Measurements from ENCODE around the gene MED31. TPM values are rescaled to one million over a fixed set of nuclear protein-coding genes. Genes with fewer than 3 reads are reported as not detected.

Gene MED31
- total and polyA plus RNA-seq, 2 of the 13 experiments (the other 11 are each of a cell fraction or from before 2014, with no cell fraction given): 19.0 to 20.9 TPM

DNA sequence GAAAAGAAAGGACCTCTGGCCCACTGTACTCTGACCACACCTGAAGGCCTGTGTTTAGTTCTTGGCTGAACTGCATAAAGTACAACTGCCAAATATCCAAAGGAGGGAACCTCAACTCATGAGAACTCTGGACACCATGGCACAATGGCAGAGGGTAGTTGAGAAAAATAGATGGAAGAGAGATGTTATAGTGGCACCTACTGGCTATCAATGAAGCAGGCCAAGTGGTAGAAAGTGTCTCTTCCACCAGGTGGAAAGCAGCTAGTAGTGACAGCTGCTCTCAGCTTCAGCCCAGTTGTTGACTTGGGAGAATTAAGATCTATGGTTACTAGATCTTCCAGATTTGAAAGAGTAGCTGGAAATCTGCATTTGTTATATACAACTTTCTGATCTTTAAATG, 3.2 kb downstream of the MED31 start:
- TF ChIP-seq, protein P1, sequence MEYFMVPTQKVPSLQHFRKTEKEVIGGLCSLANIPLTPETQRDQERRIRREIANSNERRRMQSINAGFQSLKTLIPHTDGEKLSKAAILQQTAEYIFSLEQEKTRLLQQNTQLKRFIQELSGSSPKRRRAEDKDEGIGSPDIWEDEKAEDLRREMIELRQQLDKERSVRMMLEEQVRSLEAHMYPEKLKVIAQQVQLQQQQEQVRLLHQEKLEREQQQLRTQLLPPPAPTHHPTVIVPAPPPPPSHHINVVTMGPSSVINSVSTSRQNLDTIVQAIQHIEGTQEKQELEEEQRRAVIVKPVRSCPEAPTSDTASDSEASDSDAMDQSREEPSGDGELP (IDR thresholded peaks at IDR 0.05; ENCODE audit: borderline replicate concordance, low read depth): peak; percentile 18; the same call in 1 of the 2 replicates
- TF ChIP-seq STAG1 (CRISPR knock-in tag; IDR thresholded peaks at IDR 0.05): peak; percentile 65
- no peak for TF ChIP-seq RBFOX2 (IDR thresholded peaks at IDR 0.05; ENCODE audit: low read depth, low read length)
- no peak for TF ChIP-seq PHF21A (CRISPR knock-in tag; IDR thresholded peaks at IDR 0.05)
- 0 out of 2 replicates have a peak, but pooled peaks have one; percentile 23 for TF ChIP-seq SAP130 (CRISPR knock-in tag; IDR thresholded peaks at IDR 0.05; ENCODE audit: low read depth)
- TF ChIP-seq, protein P2, sequence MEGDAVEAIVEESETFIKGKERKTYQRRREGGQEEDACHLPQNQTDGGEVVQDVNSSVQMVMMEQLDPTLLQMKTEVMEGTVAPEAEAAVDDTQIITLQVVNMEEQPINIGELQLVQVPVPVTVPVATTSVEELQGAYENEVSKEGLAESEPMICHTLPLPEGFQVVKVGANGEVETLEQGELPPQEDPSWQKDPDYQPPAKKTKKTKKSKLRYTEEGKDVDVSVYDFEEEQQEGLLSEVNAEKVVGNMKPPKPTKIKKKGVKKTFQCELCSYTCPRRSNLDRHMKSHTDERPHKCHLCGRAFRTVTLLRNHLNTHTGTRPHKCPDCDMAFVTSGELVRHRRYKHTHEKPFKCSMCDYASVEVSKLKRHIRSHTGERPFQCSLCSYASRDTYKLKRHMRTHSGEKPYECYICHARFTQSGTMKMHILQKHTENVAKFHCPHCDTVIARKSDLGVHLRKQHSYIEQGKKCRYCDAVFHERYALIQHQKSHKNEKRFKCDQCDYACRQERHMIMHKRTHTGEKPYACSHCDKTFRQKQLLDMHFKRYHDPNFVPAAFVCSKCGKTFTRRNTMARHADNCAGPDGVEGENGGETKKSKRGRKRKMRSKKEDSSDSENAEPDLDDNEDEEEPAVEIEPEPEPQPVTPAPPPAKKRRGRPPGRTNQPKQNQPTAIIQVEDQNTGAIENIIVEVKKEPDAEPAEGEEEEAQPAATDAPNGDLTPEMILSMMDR (CRISPR knock-in tag; IDR thresholded peaks at IDR 0.05): peak; percentile 65
- no peak for TF ChIP-seq ZNF678 (CRISPR knock-in tag; IDR thresholded peaks at IDR 0.05)
- Histone ChIP-seq H2AFZ (ENCODE audit: low read length) (no peak overlapping the region), H3K4me2 (ENCODE audit: low read depth, low read length) (no peak overlapping the region), H3K4me3 (replicated peaks in 1 of 3; ENCODE audit: insufficient read depth in 1 of 3, low read depth in 2 of 3, low read length in 3 of 3) (no peak overlapping the region), H3K27ac (ENCODE audit: extremely low read length, insufficient read depth, low read length) (no peak overlapping the region), H4K20me1 (ENCODE audit: insufficient read depth, low read length) (peaks cover under 1% of the 10 kb centered on the region; the same call in 1 of the 2 replicates), H3K79me2 (ENCODE audit: insufficient read depth, low read length) (peaks cover 43% of the 10 kb centered on the region), H3K9ac (ENCODE audit: insufficient read depth, low read depth, low read length) (no peak overlapping the region), H3K9me3 (ENCODE audit: low read length) (no peaks in the 10 kb centered on the region), H3K36me3 (replicated peaks in 1 of 2; ENCODE audit: control insufficient read depth in 1 of 2, insufficient read depth in 2 of 2, low read length in 2 of 2) (peaks cover 1 to 13% of the 10 kb centered on the region in 2 experiments; a peak in 4 of 5 replicates), H3K4me1 (ENCODE audit: insufficient read depth, low read length) (peaks cover 27% of the 10 kb centered on the region), H3K27me3 (ENCODE audit: control insufficient read depth in 1 of 2, insufficient read depth in 2 of 2, low read length in 2 of 2) (no peaks in the 10 kb centered on the region; a peak in 1 of 5 replicates)
- DNase-seq (ENCODE audit: low spot score): peak; percentile 41
- CTCF ChIA-PET (ENCODE audit: low intra/inter-chr PET ratio, low total read pairs): interaction anchor here (1.7 kb wide), 1 partner anchor 175 kb away, joined by 5 read pairs; no protein-coding TSS in a partner anchor
- intact Hi-C loops (cut with micrococcal nuclease; ENCODE audit: unreplicated experiment) (loop anchor here (2.0 kb wide), 1 partner anchor 175 kb away; no protein-coding TSS in a partner anchor), in situ Hi-C loops (cut with HindIII; ENCODE audit: extremely low pct_ligation_motif_present, low pct_unique_long_range_greater_than_20kb) (no loop called here)
- no TSS peak for BruUV-seq (replicated peaks)
- FAIRE-seq: peak; percentile 68
- POLR2A ChIA-PET: no interaction called here
- peak; percentile 19; the same call in 2 of the 3 replicates for ATAC-seq

Measured in HepG2 (cell line).